ENCODE data around the gene KRTAP10-11.
"Not testable (repeated sequence)": the region's sequence is repeated elsewhere in the genome, so short reads cannot be mapped to it uniquely, and the experiment has no call there.

Gene KRTAP10-11

DNA sequence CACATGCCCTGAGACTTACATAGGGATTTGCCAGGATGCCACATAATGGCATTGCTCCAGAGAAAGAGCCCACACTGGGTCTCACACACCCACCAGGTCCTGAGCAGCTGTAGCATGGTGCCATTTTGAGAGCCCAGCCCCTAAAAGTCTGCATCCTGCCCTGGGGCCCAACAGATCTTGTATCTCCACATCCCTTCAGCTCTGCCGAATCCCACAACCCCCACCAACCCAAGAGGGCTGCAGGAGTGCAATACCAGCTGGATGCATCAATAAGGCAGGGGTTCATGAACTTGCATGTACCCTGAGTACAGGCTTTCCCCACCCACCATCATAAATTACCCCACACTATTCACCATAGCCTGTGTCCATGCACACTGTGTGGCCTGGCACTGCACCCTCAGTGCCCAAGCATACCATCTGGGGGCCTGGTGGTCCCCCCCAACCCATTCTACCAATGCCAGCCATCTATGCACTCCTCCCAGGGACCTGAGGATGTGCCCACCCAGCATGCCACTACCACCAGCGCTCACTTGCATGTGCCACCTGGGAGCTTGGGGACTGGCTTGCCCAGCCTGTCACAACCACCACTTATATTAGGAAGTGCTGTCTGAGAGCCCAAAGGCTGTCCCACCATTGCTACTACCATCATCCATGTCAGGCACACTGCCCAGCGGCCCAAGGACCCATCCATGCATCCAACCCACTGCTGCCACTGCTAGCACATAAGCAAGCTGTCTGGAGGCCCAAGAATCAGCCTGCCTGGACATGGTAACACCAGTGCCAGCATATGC lies 24.6 kb downstream of the KRTAP10-11 start:
- no peak for DNase-seq

DNA sequence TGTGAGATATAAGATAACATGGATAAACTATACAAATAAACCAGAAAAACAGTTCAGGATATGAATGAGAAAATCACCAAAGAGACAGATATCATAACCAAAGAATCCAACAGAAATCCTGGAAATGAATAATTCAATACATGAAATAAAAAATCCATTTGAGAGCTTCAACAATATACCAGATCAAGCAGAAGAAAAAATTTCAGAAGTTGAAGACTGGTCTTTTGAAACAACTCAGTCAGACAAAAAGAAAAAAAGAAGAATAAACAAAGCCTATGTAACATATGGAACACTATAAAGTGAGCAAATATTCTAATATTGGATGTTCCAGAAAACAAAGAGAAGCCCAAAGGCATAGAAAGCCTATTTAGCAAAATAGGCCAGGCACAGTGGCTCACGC lies 25.7 kb downstream of the KRTAP10-11 start:
- DNase-seq: no peak

DNA sequence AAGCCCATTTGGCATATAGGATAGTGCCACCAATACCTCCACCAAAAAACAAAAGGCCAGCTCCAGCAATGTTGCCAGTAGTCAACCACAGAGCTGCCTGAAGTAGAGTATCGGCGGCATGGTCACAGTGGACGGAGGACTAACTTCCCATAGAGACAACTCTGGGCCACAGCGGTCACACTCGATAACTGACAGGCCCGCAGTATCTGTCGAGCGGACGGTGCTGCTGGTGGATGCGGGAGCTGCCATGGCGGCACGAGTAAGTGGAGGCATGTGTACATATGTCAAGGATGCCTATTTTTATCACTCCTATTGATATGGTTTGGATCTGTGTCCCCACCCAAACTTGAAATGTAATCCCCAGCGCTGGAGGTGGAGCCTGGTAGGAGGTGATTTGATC lies 31.7 kb downstream of the KRTAP10-11 start:
- DNase-seq: no peak

DNA sequence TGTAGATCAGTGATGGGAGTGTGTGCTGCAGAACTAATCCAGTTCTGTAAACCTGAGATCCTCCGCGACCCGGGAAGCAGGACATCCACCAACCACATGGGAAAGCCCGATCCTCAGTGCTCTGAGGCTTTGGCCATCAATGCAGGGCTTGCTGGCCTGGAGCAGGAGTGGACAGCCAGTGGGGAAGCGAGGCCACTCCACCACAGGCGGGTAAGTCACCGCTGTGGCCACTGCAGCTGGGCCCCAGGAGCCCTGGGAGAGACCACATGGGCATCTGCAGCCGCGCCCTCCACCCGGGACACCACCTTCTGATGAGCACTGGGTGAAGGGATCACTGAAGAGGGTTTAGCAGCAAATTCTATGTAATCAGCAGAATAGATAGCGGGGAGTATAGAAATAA lies 34.9 kb downstream of the KRTAP10-11 start:
- DNase-seq: no peak

DNA sequence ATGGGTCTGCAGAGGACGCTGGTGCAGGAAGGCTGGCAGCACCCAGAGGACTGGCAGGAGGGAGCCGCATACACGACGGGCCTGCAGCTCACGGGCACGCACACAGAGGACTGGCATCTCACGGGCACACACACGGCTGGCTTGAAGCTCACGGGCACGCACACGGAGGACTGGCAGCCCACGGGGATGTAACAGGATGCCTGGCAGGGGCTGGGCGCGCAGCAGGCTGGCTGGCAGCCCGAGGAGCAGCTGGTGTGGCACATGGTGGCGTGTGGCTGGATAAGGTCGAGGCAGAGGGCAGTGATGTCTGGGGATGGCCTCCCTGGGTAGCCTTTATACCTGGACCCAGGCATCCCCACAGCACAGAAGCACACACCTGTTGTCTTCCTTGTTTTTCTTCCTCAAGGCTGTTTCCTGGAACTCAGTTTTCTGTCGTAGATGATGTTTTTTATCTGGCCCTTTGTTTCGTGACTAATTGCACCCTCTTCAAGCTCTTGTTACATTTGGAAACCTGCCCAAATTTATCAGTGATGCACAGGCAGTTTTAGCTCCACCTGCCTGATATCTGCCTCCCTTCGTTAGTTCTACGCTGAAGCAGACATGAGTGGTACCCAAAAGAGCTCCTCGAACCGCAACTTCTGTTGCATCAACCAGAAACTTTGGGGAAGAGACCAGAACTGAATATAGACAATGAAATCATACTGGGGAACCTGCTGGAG lies 35.8 kb downstream of the KRTAP10-11 start, which contains the start of gene KRTAP12-1:
KRTAP12-1 (minus strand) TSS at position 303 of the 719 bp plus-strand sequence; CDS start at position 263, 40 bp downstream.
- no peak for DNase-seq

DNA sequence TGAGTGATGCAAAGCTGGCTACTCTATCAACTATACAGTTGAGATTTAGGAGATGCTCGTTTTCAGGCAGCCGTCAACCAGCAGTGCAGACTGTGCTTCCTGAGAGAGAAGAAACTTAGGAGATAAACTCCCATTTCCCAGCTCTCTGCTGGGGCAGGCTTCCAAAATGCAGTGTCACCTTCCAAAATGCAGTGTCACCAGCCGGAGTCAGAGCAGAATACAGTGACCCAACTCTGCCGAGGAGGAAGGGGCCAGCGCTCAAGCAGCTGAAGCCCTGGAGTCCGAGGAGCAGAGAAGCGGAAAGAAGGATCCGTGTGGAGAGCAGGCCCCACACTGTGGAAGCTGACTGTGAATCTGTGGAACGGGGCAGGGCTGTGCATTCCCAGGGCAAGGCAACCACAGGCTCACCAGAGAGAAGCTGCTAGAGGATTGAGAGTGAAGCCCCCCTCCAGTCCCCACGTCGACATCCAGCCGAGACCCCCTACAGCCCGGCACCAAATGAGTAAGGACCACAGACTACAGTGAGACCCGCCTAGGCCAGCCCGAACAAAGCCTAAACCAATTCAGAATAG lies 36.5 kb downstream of the KRTAP10-11 start:
- no peak for DNase-seq

DNA sequence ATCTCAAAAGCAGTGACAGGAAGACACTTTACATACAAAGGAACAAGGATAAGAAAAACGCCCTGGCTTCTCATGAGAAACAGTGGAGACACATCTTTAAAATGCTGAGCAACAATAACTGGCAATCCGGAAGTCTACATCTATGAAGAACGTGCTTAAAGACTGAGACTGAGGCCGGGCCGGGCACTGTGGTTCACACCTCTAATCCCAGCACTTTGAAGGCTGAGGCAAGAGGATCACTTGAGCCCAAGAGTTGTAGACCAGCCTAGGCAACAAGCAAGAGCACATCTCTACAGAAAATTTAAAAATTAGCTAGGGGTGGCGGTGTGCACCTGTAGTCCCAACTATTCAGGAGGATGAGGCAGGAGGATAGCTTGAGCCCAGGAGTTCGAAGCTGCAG lies 37.9 kb downstream of the KRTAP10-11 start:
- no peak for DNase-seq

DNA sequence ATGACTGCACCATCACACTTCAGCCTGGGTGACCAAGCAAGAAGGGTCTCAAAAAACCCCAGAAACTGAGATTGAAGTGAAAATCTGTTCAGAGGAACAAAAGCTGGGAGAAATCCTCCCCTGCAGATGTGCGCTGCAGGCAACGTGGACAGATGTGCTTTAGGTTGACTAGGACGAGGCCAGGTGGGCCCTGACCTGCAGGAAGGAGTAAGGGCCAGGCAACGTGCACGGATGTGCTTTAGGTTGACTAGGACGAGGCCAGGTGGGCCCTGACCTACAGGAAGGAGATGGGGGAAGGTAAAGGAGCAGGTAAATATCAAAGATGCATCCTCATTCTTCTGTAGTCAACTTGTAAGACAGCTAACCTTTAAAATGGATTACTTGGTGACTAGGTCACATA lies 38.3 kb downstream of the KRTAP10-11 start:
- DNase-seq: no peak

- not testable (repeated sequence) for DNase-seq
These were observed 38.8 kb downstream of the KRTAP10-11 start for GRCh38 chr21:44685050-44685449.

DNA sequence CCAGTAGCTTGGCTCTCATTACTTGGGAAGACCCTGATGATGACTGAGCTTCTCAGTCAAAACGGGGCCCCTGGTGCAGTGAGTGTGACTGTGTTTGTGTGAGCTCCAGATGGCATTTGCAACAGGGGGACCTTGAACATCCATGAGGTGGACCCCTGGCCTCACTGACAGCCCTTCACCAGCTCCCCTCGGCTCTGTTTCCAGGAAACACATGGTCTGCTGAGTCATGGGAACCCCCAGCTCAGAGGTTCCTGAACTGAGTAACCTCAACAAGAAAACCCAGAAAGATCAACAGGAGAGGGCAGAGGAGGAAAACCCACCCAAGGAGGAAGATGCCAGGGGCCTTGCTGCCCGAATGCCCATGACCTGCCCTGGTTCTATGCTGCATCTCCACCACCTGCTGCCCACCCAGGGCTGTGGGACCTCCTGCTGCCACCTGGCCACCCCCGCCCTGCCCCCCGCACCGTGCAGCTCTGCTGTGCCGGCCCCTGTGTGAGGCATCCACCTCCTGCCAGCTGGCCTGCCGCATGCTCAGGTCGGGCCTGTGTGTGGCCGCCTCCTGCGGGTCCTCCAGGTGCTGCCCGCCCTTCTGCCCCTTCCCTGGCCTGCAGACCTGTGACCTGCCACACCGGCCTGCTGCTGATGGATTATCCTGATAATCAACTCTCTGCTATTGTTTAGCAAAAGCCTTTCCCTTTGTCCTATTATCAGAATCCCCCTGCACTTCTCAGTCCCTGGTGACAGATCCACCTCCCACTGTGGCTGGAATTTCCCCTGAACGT lies 40.0 kb downstream of the KRTAP10-11 start:
- DNase-seq: no peak

DNA sequence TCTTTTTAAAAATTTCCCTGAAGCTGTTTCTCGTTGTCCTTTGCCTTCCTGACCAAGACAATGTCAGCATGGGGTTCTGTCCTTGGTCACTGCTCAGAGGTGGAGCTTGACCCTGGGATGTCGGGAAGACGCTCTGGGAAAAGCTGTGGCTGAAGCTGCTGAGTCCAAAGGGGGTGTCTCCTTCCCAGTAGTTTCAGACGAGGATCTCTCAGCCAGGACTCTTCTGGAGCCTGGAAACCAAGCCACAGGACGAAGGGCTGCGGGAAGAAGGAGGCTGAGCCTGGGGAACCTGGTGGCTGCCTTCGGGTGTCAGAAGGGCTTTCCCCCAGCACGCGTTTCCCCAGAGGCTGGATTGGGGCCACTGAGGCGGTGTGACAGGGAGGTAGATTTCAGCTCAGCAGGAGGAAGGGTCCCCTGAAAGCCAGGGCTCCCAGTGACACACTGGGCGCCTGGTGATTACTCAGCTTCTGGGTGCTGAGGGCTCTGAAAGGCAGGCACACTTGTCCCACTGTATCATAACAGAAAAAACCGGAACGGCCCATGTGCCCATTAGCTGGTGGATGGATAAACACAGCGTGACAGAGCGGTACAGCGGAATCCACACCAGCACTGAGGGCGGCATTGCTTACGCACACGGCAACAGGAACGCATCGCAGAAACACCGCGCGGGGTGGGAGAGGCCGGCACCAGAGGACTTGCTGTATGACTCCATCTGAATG lies 40.8 kb downstream of the KRTAP10-11 start:
- no peak for DNase-seq

DNA sequence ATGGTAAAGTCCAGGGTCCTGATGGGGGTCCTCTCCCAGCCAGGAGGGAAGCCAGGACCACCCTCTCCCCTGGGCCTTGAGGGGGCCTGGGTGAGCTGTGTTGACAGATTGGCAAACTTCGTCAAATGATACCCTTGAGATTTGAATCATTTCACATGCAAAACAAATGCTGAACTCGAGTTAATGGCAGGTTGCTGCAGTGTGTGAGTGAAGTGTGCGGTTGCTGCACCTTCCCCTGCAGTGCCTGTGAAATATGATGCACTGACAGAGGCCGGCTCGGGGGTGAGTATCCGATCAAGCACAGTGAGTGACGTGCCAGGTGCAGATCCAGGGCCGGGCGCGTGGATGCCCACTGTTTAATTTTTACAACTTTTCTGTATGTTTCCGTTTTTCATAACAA lies 41.5 kb downstream of the KRTAP10-11 start:
- no peak for DNase-seq

DNA sequence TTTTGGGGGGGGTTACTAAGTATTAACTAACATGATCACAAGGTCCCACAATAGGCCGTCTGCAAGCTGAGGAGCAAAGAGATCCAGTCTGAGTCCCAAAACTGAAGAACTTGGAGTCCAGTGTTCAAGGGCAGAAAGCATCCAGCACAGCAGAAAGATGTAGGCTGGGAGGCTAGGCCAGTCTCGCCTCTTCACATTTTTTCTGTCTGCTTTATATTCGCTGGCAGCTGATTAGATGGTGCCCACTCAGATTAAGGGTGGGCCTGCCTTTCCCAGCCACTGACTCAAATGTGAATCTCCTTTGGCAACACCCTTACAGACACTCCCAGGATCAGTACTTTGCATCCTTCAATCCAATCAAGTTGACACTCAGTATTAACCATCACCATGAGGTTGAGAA lies 43.5 kb downstream of the KRTAP10-11 start:
- DNase-seq: not testable (repeated sequence)

DNA sequence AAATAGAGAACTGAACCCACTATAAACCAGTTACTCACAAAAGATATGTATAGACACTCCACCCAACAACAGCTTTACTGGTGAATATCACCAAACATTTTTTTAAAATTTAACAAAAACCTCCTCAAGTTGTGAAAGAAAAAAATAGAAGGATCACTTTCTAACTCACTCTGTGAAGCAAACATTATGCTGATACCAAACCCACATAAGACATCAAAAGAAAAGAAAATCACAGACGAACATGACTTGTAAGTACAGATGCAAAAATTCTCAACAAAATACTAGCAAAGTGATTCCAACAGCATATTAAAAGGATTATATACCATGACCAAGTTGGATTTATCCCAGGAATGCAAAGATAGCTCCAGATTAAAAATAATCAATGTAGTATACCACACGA lies 45.5 kb downstream of the KRTAP10-11 start:
- no peak for DNase-seq

GRCh38 chr21:44692798-44693512 lies 46.7 kb downstream of the KRTAP10-11 start:
- DNase-seq: no peak

- no peak for DNase-seq
These were observed 48.6 kb downstream of the KRTAP10-11 start for GRCh38 chr21:44694776-44695175.

- DNase-seq: no peak
These were observed 49.0 kb downstream of the KRTAP10-11 start for GRCh38 chr21:44695184-44695583.

- no peak for DNase-seq
These were observed 49.4 kb downstream of the KRTAP10-11 start for GRCh38 chr21:44695641-44696040.

- no peak for DNase-seq
These were observed 50.4 kb downstream of the KRTAP10-11 start for GRCh38 chr21:44696572-44696971.

Measured in CD4-positive, alpha-beta T cell treated with Interleukin-10 for 1 hour (primary cell).